CD4-positive, alpha-beta T cell treated with Interleukin-17A for 4 hours (primary cell): ENCODE measurements around the gene CHPF2.

Experiments used
- DNase-seq: peaks from one replicate; pipeline ENCODE4 v3.0.0-alpha.2; 2020; ENCODE audit warnings: mixed read lengths

Gene CHPF2, protein sequence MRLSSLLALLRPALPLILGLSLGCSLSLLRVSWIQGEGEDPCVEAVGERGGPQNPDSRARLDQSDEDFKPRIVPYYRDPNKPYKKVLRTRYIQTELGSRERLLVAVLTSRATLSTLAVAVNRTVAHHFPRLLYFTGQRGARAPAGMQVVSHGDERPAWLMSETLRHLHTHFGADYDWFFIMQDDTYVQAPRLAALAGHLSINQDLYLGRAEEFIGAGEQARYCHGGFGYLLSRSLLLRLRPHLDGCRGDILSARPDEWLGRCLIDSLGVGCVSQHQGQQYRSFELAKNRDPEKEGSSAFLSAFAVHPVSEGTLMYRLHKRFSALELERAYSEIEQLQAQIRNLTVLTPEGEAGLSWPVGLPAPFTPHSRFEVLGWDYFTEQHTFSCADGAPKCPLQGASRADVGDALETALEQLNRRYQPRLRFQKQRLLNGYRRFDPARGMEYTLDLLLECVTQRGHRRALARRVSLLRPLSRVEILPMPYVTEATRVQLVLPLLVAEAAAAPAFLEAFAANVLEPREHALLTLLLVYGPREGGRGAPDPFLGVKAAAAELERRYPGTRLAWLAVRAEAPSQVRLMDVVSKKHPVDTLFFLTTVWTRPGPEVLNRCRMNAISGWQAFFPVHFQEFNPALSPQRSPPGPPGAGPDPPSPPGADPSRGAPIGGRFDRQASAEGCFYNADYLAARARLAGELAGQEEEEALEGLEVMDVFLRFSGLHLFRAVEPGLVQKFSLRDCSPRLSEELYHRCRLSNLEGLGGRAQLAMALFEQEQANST

DNA sequence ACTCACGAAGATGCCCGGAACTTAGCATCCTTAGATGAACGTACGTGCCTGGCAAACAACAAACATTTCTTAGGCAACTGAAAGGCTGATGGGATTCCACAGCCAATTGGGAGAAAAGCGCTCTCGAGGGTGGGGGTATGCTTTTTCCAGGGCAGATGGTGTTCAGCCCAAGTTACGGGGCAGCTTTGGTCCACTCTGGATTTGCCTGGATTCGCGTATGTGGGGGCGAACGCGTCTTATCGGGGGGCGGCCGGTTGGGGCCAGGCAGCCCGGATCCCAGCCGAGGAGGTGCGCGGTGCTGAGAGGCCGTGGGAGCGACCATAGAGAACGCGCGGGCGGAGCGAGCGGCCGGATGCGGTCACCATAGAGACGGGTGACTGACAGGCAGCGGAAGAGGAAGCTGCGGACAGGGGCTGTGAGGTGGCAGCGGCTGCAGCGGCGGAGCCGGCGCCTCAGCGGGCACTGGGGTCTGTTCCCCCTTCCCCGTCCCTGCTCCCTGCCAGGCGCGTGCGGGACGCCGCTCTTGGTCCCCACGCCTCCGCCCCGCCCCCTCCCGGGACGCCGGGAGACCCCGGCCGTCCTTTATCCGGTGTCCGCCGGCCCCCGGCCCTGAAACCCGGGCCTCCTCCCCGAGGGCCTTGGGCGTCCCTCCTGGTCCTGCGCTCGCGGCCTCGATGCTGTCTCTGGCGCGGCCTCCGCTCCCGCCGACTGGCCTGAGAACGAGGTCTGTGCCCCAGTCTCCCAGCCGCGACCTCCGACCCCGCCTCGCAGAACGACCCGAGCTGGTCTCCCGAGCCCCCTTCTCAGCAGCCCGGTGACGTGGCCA is at the start of gene CHPF2:
Gene CHPF2 (plus strand): TSS at position 393 of the 826 bp plus-strand sequence. CDS start 1,529 bp downstream, outside the sequence.
- DNase-seq, result peak; percentile 91

DNA sequence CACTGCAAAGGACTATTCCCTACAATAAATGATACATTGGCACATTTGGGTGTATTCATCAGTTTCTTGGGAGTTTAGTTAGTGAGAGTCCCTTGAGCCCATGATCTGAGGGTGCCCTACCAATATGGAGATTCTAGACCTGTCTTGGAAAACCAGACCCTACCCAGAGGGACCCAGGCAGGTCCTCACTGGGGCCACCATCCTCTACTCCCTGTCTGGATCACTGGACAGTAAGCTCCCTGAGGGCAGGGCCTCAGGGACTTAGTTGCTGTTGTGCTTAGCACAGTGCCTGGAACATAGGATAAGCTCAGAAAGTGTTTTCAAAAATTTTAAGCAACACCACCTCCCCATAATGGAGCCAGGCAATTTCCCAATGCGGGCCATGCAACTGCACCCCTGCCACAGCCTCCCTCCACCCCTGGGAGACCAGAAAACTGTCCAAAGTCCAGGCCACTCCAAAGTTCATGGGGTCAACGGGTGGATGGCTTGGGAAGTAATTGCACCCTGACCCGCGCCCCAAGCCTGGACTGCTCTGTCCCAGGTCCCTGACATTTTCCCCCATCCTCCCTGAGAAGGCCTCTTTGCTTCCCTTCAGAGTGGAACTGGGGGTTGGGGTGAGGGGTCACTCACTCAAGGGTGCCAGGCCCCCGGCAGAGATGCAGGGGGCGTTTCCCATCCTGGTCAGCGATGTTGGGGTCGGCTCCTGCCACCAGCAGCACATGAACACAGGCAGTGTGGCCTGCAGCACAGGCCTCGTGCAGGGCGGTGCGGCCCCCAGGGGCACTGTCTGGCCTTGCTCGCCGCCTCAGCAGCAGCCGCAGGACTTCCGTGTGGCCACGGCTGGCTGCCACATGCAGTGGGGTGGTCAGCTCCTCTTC is 46.3 kb upstream of the CHPF2 start:
- no peak for DNase-seq

DNA sequence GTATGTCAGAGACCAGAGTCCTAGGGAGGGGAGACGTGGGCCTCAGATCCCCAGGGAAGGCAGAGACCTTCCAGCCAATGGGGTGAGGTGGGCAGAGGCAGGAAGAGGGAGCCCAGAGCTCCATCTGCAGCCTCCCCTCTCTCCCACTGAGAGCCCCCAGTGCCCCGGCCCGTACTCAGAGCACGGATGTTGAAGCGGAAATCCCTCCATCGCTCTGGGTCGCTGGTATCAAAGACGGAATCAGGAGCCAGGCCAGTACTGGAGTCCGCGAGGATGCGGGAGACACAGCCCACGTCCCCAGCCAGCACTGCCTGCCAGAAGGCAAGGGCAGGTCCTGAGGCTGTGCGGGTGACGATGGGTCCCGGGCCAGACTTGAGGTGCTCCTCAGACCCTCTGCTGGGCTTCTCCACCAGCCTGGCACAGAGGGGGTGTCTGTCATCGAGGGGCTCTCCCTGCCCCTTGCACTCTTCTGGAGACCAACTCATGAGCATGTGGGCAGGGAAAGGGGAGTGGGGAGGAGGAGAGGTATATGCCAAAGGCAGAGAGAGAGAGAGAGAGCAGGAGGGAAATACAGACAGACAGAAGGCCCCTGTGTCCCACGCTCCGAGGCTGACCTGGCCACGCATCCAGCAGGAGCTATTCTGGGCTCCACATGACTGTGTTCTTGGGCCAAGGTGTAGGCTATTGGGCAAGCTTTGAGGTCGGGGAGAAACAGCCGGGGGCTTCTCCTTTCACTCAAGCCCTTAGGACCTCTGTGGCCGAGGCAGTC is 45.5 kb upstream of the CHPF2 start, which contains the start of gene ASB10:
Gene ASB10 (minus strand): TSS at position 611 of the 769 bp plus-strand sequence. CDS start 120 bp downstream, at position 491.
- no peak for DNase-seq

DNA sequence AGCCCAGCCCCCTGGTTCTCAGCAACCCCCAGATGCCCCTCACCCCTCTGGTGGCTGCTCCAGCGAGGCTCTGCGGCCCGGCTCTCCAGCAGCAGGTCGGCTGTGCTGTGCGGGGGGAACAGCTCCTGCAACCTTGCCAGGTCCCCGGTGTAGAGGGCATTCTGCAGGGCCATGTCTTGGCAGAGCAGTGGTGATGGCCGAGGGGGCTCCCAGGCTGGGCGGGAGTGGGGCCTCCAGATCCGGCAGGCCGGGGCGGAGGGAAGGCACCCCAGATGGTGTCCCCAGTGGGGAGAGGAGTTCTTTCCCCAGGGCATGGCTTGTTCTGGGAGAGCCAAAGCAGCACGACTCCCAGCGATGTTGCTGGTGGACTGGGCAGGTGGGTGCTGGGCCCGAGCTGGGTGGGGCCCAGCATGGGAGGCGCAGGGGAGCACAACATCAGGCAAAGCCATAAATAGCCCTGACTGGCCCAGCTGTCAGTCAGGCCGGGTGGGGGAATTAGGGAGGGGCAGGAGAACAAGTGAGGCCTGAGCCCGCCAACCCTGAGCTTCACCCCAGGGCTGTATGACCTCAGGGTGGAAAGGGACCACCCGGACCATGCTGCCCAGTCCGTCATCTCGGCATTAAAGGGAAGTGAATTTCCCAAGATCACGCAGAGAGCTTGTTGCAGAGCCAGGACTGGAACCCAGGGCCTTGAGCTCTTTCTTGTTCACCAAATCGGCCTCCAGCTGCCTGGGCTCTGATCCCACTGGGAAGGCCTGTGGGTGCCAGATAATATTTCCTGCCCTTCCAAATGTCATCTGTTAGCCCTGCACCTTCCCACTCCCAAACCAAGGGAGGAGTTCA is 44.7 kb upstream of the CHPF2 start:
- DNase-seq, result no peak

DNA sequence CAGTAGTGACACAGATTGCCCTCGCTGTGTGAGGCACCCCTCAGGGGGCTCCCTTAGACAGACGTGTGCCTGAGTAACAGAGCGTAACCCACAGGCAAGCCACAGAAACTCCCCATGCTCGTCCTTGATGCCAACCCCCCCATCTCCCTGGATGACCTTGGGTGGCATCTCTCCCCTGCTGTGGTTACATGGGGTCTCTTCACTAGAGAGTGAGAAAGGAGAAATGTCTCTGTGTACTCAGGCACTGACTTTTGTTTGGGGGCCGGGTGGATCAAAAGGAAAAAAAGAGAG is 44.1 kb upstream of the CHPF2 start:
- no peak for DNase-seq

DNA sequence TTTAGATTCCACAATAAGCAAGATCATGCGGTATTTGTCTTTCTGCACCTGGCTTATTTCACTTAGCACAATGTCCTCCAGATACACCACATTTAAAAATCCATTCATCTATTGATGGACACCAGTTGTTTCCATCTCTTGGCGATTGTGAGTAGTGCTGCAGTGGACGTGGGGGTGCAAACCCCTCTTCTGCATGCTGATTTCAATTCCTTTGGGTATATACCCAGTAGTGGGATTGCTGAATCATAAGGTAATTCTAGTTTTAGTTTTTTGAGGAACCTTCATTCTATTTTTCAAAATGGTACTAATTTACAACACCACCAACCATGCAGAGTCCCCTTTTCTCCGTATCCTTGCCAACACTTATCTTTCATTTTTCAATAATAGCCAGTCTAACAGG is 43.2 kb upstream of the CHPF2 start:
- DNase-seq, result no peak

DNA sequence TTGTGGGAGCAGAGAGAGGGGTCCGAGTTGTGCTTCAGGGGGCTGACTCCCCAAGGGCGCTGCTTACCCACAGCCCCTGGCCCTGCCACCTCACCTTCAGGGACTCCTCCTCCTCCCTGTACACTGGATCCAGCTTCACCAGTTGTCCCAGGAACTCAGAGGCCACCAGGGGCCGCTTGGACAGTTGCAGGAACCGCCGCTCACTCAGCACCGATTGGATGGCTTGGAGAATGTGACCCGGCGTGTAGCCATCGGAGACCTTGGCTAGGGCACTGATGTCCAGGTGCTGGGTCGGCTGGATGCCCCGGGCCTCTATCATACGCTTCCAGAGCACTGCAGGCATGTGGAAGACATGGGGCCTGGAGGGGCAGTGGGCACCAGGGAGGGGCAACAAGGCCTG is 40.7 kb upstream of the CHPF2 start:
- DNase-seq, result no peak

DNA sequence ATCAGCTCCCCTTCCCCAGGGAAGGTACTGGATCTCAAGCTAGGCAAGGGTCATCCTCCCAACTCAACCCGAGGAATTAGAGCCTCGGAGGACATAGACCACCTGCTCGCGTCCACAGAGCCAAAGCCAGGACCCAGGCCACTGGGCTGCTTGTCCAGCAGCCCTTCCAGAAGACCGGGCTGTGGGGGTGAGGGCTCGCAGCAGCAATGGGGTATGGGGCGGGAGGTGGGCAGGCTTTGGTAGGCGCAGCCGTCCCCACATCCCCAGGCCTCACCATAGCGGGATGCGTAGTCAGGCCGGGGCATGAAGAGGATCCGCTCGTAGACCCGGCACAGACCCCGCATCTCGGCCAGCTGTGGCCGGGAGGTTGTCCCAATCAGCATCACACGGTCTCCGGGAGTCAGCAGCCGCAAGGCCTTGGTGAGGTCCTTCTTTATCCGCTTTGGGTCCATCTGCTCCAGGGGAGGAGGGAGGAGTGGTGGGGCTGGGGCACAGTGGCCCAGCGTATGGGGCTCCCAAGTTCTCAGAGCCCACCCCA is 40.2 kb upstream of the CHPF2 start:
- DNase-seq, result no peak

DNA sequence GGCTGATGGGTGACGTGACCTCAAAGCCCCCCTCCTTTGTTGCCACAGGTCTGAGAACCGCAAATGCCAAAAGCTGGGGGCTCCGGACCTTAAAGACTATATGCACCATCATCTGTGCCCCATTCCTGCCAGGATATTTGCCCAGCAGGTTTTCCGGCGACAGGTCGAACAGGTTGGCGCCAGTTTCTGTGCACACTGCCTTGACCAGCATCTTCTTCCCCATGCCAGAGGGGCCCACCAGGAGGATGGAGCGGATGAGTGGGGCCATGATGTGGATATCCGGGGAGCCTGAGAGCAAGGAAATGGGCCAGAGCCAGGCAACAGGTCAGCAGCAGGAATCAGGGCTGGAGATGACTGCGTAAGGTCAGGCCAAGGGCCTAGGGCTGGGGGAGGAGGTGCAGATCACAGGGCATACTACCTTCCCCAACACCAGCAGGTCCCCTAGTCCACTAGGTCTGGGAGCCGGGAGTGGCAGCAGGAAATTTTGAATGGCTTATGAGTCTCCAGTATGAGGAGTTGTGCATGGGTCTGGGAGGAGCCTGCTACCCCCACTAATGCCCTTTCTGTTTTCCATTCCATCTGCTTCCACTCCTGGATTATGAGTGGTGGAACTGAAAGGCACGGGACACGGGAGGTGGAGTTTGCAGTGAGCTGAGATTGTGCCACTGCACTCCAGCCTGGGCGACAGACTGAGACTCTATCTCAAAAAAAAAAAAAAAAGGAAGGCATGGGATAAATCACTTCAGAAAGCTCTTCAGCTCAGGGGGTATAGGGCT is 38.9 kb upstream of the CHPF2 start:
- no peak for DNase-seq

DNA sequence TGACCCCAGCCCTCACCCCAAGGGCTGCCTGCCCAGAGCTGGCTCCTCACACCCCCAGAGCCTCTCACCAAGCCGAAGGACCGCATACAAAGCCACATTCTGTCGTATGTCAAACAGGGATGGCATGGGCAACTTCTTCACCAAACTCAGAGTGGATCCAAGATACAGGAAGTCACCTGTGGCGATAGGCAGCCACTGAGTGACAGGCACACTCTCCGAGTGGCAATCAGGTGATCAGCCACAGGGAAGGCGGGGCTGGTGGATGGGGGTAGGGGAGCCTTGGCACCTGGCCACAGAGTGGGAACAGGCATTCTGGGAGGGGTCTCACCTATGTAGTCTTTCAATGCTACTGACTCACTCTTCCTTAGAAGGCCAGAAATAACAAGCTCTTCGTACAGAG is 38.1 kb upstream of the CHPF2 start:
- no peak for DNase-seq

DNA sequence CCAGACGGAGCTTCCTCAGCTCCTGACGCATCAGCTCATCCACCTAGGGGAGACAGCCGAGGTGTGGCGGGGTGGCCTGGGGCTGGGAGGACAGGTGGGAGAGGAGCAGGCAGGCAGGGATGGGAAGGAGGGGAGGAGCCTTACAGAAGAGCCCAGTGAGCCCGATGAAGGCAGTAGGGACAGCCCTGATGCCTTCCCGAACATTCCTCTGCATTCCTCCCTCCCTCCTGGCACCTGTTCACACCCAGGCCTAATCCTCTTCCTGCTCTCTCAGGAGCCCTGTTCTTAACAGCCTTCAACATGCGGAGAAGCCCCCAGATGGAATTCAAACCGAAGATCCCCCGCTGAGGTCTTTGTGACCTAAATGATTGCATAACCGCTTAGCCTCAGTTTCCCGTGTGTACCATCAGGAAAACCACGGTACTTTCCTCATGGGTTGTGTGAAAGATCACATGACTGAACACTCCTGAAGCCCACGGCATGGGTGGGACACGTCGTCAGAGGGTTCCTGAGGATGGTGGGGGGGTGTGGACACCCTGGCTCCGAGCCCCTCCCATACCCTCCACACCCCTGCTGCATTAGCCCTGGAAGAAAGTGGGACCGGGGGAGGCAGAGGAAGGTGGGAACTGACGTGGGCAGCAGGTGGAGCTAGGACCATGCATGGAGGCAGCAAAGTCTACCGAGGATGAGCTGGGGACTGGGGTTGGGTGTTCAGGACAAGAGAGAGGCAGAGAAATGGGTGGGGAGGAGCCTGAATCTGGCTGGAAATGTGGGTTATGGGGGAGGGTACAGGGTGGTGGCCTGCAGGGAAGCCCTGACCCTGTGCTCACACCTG is 36.5 kb upstream of the CHPF2 start:
- no peak for DNase-seq

DNA sequence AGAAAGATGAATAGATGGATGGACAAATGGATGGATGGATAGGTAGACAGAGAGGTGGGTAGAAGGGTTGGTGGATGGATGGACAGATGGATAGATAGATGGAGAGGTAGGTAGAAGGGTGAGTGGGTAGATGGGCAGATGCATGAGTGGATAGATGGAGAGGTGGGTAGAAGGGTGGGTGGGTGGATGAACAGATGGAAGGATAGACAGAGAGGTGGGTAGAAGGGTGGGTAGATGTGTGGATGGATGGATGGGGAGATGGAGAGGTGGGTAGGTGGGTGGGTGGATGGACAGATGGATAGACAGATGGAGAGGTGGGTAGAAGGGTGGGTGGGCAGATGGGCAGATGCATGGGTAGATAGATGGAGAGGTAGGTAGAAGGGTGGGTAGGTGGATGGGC is 34.4 kb upstream of the CHPF2 start:
- DNase-seq, result no peak

DNA sequence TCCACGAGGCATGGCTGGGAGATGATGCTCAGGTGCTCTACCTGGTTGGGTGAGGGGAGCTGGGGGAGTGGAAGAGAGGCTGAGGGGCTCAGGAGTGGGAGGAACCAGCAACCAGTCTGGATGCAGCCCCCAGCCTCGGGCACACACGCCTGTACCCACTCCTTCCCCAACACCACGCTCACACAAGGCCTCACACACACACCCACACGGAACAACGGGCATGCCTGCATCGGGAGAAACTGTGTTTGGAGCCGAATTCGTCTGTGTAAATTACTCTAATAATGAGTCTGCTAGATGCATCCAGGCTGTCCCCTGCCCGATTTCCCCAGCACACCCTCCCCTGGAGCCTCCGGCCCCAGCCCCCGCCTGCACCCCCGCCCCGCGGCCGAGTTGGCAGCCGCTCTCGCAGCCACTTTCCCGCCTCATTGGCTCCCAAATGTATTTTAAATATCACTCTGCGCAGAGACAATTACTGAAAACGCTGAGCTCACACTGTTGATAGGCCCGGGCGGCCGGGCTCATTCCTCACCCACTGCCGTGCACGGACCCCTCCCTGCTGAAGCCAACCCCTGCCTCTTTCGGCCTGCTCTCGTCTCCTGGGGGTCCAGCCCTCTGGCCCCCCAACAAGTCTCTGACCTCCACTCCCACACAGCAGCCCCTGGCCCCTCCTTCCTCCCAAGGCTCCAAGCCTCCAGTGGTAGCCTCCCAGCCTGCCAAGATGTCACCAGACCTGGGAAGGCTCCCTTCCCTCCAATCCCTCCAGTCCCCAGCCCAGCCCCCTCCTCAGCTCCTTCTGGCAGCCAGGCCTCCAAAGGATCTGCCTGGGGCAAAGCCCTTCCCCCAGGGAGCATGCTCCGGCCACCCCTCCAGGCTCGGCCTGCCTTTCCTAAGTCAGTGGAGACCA is 33.1 kb upstream of the CHPF2 start:
- DNase-seq, result no peak

DNA sequence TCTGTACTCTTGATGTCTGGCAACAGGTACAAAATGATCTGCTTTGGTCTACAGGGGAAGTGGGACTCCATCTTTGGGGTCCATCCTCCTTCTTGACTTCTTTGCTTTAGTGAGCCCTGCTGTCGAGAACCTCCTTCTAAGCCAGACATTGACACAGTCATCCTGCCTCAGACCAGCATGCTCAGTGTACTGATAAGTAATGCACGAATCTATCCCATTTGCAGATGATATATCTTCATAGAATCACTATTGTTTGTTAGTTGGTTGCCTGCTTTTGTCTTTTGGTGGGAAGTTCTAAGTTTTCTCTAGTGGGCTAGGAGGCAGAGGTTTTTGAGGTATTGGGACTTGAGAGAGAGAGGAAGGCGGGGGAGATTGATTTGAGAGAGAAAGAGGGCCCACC is 30.9 kb upstream of the CHPF2 start:
- no peak for DNase-seq

DNA sequence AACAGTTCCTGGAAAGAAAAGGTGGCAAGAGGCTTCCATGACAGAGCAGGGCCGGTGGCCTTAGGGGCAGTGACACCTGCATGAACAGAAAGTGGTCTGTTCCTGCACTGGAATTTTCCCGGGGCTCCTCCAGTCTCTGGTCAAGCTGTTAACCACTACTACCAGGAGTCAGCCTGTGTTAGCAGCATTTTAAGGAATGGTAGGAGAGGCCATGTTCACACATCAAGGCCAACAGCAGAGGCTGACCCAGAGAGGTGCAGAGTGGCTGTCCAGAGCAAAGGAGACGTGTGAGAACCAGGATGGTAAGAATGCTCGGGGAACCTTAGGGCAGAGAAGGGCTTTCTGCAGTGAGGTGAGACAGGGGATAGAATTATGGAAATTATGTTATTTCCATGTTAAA is 30.5 kb upstream of the CHPF2 start:
- DNase-seq, result no peak

DNA sequence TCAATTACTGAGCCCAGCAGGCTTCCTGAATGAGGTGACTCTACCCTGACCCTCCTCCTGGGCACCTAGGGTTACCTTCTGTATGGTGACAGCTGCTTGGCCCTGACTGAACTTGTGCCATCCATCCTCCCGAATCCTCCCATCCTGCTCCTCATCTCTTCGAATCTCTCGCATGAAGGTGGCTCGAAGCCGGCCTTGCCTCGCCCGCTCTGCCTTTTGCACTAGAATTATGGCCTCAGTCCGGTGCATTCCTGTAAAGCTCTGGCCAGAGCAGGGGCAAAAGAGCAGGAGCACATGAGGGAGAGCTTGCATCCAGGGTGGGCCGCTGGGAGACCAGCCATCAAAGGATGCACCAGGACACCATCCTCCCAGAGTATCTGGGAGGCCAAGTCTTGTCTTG is 29.4 kb upstream of the CHPF2 start:
- no peak for DNase-seq

DNA sequence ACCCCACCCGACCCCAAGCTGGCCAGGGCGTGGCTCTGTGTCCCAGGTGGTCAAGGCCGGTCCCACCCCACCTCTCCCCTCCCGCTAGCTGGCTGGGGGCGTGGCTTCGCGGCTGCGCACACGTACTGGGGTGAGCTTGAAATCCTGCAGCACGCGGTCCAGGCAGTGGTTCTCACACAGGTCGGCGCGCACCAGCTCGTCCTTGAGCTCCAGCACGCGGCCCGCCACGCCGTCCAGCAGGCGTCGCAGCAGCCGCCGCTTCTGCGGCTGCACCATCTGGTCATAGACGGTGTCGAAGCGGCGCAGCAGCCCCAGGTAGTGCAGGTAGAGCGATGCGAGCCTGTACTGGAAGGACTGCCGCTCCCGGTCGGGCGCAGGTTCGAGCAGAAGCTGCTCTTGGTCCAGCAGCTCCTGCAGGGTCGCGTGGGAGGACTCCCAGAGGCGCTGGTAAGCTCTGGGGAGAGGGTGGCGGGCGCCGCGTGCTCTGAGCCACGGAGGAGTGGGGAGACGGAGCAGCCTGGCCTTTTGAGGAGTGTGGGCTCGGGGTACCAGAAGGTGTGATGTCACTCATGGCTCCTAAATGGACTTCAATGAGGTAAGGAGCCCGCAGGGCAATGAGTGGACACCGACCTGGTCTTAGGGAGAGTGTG is 27.8 kb upstream of the CHPF2 start:
- DNase-seq, result no peak
